ENCODE measurements around the gene SLC17A8. TPM values are rescaled to one million over a fixed set of nuclear protein-coding genes. Genes with fewer than 3 reads are reported as not detected.
"Not testable (repeated sequence)": the region's sequence is repeated elsewhere in the genome, so short reads cannot be mapped to it uniquely, and the experiment has no call there.

SLC17A8 gene
- total RNA-seq, result not detected
- not detected for total RNA-seq (2013)
- total RNA-seq, result 0 to 0.07 (median 0) reads per million in 29 experiments

DNA sequence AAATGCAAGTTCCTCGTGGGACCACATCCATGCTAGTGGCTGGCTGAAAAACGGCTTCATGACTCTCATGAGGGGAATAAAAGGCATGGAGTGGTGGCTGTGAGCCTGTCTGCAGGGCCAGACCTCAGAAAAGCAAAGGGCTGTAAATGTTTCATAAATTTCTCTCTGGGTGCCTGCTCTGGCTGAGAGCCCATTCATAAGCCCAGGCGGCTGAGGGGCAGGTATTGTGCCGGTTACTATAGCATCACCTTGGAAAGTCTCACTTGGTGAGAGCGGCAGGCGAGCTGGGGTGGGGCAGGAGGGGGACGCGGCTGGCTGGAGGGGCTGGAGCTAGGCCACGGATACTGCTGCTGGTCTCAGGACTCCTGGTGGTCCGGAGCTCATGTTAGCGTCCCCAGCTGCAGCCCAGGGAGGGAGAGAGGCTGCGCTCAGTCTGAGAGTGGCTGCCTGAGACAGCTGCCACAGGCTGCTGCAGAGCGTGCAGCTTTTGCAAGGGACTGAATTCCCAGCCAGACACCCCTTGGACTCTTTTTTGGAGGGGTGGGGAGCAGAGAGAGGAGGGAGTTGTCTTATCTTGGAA is at the start of gene SLC17A8:
SLC17A8 (plus strand) TSS at position 431 of the 580 bp plus-strand sequence. CDS start 318 bp downstream, outside the sequence.
- CTCF ChIA-PET, result no interaction called here
- Mint-ChIP-seq H3K36me3 (no peaks in the 10 kb centered on the region), H3K4me1 (no peaks in the 10 kb centered on the region), H3K4me3 (no peak within 1 kb of the TSS), H3K9me3 (no peaks in the 10 kb centered on the region), H3K27me3 (peaks cover 36 to 53% of the 10 kb centered on the region in 2 donors), H3K27ac (no peak within 1 kb of the TSS)
- no peaks in the 10 kb centered on the region for H3K9me3 ChIP-seq
- POLR2A ChIA-PET, result no interaction called here
- peaks cover 0 to 6% of the 10 kb centered on the region in 2 experiments for H3K27me3 ChIP-seq (replicated peaks in 1 of 2; ENCODE audit: control insufficient read depth in 2 of 2, extremely low read depth in 1 of 2, insufficient read depth in 2 of 2, low read length in 1 of 2)
- no peak for DNase-seq
- H3K36me3 ChIP-seq (ENCODE audit: control insufficient read depth in 2 of 2, extremely low read depth in 1 of 2, insufficient read depth in 1 of 2, low read length in 1 of 2), result no peaks in the 10 kb centered on the region
- no peak within 1 kb of the TSS for H3K4me3 ChIP-seq (ENCODE audit: control insufficient read depth in 1 of 2, extremely low read depth in 1 of 2, low read length in 1 of 2)
- H3K27ac ChIP-seq (ENCODE audit: low read length), result no peak within 1 kb of the TSS
- no peak for ATAC-seq (replicated peaks in 1 of 4)
- 49% methylated on average over 13 of the region's 13 CpGs for WGBS (ENCODE audit: insufficient coverage)
- H3K4me1 ChIP-seq (ENCODE audit: control insufficient read depth in 1 of 2, extremely low read depth in 1 of 2, insufficient read depth in 2 of 2, low read length in 2 of 2), result no peaks in the 10 kb centered on the region

DNA sequence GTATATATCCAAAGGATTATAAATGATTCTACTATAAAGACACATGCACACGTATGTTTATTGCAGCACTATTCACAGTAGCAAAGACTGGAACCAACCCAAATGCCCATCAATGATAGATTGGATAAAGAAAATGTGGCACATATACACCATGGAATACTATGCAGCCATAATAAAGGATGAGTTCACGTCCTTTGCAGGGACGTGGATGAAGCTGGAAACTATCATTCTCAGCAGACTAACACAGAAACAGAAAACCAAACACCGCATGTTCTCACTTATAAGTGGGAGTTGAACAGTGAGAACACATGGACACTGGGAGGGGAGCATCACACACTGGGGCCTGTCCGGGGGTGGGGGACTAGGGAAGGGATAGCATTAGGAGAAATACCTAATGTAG is 48.7 kb upstream of the SLC17A8 start:
- H3K27ac Mint-ChIP-seq; H3K9me3 ChIP-seq; H3K4me1 Mint-ChIP-seq; DNase-seq; H3K27me3 ChIP-seq (replicated peaks in 1 of 2; ENCODE audit: control insufficient read depth in 2 of 2, extremely low read depth in 1 of 2, insufficient read depth in 2 of 2, low read length in 1 of 2); H3K4me1 ChIP-seq (ENCODE audit: control insufficient read depth in 1 of 2, extremely low read depth in 1 of 2, insufficient read depth in 2 of 2, low read length in 2 of 2); H3K4me3 ChIP-seq (ENCODE audit: control insufficient read depth in 1 of 2, extremely low read depth in 1 of 2, low read length in 1 of 2); H3K27ac ChIP-seq (ENCODE audit: low read length); H3K4me3 Mint-ChIP-seq; H3K27me3 Mint-ChIP-seq; CTCF ChIA-PET; POLR2A ChIA-PET; ATAC-seq (replicated peaks in 1 of 4): not testable (repeated sequence)
- peaks cover 0 to 19% of the 10 kb centered on the region in 2 donors for H3K36me3 ChIP-seq (ENCODE audit: control insufficient read depth in 2 of 2, extremely low read depth in 1 of 2, insufficient read depth in 1 of 2, low read length in 1 of 2)
- WGBS (ENCODE audit: insufficient coverage), result no CpG with 5 or more reads among the region's 5 CpGs
- H3K9me3 Mint-ChIP-seq, result peaks cover 9 to 23% (median 17%) of the 10 kb centered on the region in 3 donors
- H3K36me3 Mint-ChIP-seq, result peaks cover 57% of the 10 kb centered on the region

DNA sequence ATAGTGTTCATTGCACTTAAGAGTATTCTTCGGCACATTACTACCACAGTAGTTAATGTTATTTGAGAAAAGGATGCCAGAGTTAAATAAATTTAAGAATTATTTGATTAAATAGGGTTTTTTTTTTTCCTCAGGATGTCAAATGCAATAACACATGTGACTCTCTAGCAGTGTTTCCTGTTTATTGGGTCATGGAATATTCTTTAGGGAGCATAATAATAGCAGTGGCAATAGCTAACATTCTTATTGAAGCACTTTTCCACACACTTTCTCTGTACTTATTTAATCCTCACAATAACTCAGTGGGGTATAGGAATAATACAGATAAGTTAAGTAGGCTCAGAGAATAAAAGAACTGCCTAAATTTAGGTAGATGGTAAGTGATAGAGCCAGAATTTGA is 45.6 kb upstream of the SLC17A8 start:
- Histone ChIP-seq H3K4me1 (ENCODE audit: control insufficient read depth in 1 of 2, extremely low read depth in 1 of 2, insufficient read depth in 2 of 2, low read length in 2 of 2) (no peaks in the 10 kb centered on the region), H3K27me3 (replicated peaks in 1 of 2; ENCODE audit: control insufficient read depth in 2 of 2, extremely low read depth in 1 of 2, insufficient read depth in 2 of 2, low read length in 1 of 2) (no peaks in the 10 kb centered on the region), H3K36me3 (ENCODE audit: control insufficient read depth in 2 of 2, extremely low read depth in 1 of 2, insufficient read depth in 1 of 2, low read length in 1 of 2) (peaks cover 0 to 28% of the 10 kb centered on the region in 2 donors), H3K27ac (ENCODE audit: low read length) (no peak overlapping the region), H3K9me3 (no peaks in the 10 kb centered on the region), H3K4me3 (ENCODE audit: control insufficient read depth in 1 of 2, extremely low read depth in 1 of 2, low read length in 1 of 2) (no peak overlapping the region)
- POLR2A ChIA-PET, result interaction anchor here in 1 of 2 donors (0.6 kb wide), 1 partner anchor 23 kb away, joined by 4 read pairs; no protein-coding TSS in a partner anchor
- peaks cover 3 to 11% (median 6%) of the 10 kb centered on the region in 3 donors for H3K9me3 Mint-ChIP-seq
- no peaks in the 10 kb centered on the region for H3K27me3 Mint-ChIP-seq
- H3K27ac Mint-ChIP-seq, result no peak overlapping the region
- WGBS (ENCODE audit: insufficient coverage), result no CpG with 5 or more reads among the region's 1 CpG
- DNase-seq (no peak), ATAC-seq (replicated peaks in 1 of 4) (no peak)
- peaks cover 44% of the 10 kb centered on the region for H3K36me3 Mint-ChIP-seq
- CTCF ChIA-PET, result no interaction called here
- peaks cover 0 to 2% (median 0%) of the 10 kb centered on the region in 3 donors for H3K4me1 Mint-ChIP-seq
- no peak overlapping the region for H3K4me3 Mint-ChIP-seq

DNA sequence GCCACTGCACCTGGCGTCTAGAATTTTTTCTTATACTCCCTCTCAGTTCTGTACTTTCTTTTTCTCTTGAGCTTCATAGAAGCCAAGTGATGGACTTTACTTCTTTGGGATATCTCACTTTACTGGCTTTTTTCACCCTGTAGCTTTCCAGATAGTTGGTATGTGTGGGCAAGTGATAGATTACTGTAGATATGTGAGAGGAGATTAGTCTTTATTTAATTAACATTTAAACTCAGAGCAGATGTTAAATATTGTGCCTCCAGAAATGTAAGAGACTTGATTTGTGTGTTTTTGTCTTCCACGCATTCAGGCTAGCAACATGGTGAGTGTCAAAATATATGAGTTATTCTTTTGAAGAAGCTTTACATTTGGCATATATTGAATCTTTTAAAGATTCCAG is 39.5 kb upstream of the SLC17A8 start:
- Histone ChIP-seq H3K9me3 (no peaks in the 10 kb centered on the region), H3K4me3 (ENCODE audit: control insufficient read depth in 1 of 2, extremely low read depth in 1 of 2, low read length in 1 of 2) (no peak overlapping the region), H3K36me3 (ENCODE audit: control insufficient read depth in 2 of 2, extremely low read depth in 1 of 2, insufficient read depth in 1 of 2, low read length in 1 of 2) (peaks cover 0 to 45% of the 10 kb centered on the region in 2 donors), H3K4me1 (ENCODE audit: control insufficient read depth in 1 of 2, extremely low read depth in 1 of 2, insufficient read depth in 2 of 2, low read length in 2 of 2) (no peaks in the 10 kb centered on the region), H3K27me3 (replicated peaks in 1 of 2; ENCODE audit: control insufficient read depth in 2 of 2, extremely low read depth in 1 of 2, insufficient read depth in 2 of 2, low read length in 1 of 2) (no peaks in the 10 kb centered on the region), H3K27ac (ENCODE audit: low read length) (no peak overlapping the region)
- Mint-ChIP-seq H3K4me1 (no peaks in the 10 kb centered on the region), H3K27ac (no peak overlapping the region), H3K27me3 (no peaks in the 10 kb centered on the region), H3K4me3 (no peak overlapping the region), H3K9me3 (no peaks in the 10 kb centered on the region), H3K36me3 (peaks cover 45% of the 10 kb centered on the region)
- CTCF ChIA-PET, result interaction anchor here in 1 of 2 donors (0.9 kb wide), 1 partner anchor 181 kb away, joined by 3 read pairs; no protein-coding TSS in a partner anchor
- WGBS (ENCODE audit: insufficient coverage), result no CpG with 5 or more reads among the region's 2 CpGs
- DNase-seq, result no peak
- ATAC-seq (replicated peaks in 1 of 4), result no peak
- POLR2A ChIA-PET, result no interaction called here

DNA sequence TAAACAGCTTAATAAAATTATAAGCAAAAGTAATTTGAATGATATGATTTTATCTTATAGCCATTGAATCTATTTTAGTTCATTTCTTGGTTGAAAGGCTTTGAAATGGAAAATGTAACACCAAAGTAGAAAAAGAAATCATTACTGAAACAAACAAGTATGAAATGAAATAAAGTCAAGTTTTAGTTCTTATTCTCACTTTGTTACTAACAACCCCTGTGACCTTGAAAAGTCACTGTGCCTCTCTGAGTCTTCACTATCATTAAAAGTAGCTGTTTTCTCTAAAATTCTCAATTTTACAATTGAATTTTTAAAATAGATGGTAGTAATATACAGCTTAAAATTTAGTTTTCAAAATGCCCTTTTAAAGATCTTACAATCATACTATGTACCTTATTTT is 32.4 kb upstream of the SLC17A8 start:
- Mint-ChIP-seq H3K36me3 (peaks cover 33% of the 10 kb centered on the region), H3K4me1 (no peaks in the 10 kb centered on the region), H3K9me3 (no peaks in the 10 kb centered on the region), H3K27me3 (no peaks in the 10 kb centered on the region), H3K4me3 (no peak overlapping the region), H3K27ac (no peak overlapping the region)
- Histone ChIP-seq H3K27me3 (replicated peaks in 1 of 2; ENCODE audit: control insufficient read depth in 2 of 2, extremely low read depth in 1 of 2, insufficient read depth in 2 of 2, low read length in 1 of 2) (no peaks in the 10 kb centered on the region), H3K9me3 (no peaks in the 10 kb centered on the region), H3K4me1 (ENCODE audit: control insufficient read depth in 1 of 2, extremely low read depth in 1 of 2, insufficient read depth in 2 of 2, low read length in 2 of 2) (no peaks in the 10 kb centered on the region), H3K4me3 (ENCODE audit: control insufficient read depth in 1 of 2, extremely low read depth in 1 of 2, low read length in 1 of 2) (no peak overlapping the region), H3K36me3 (ENCODE audit: control insufficient read depth in 2 of 2, extremely low read depth in 1 of 2, insufficient read depth in 1 of 2, low read length in 1 of 2) (peaks cover under 1 to 34% of the 10 kb centered on the region in 2 donors), H3K27ac (ENCODE audit: low read length) (no peak overlapping the region)
- ATAC-seq (replicated peaks in 1 of 4), result no peak
- CTCF ChIA-PET, result no interaction called here
- DNase-seq, result no peak
- POLR2A ChIA-PET, result no interaction called here

DNA sequence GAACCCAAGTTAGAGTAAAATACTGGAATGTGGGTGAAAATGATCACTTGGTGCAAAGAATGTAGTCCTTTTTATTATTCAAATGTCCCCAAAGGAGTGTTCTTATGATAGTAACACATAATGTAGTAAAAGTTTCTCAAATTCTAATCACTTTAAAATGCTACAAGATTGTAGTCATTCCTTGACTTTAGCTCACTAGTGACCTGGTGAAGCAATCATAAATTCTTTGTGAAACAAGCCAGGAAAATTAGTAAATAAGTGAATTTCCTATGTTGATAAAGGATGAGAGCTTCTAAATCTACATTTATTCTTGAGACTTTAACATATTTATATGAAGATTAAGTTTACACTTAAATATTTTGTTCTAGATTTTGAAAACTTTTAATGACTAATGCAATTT is 30.7 kb upstream of the SLC17A8 start:
- DNase-seq, result no peak
- no peaks in the 10 kb centered on the region for H3K27me3 ChIP-seq (replicated peaks in 1 of 2; ENCODE audit: control insufficient read depth in 2 of 2, extremely low read depth in 1 of 2, insufficient read depth in 2 of 2, low read length in 1 of 2)
- no peak for ATAC-seq (replicated peaks in 1 of 4)
- Mint-ChIP-seq H3K36me3 (peaks cover 43% of the 10 kb centered on the region), H3K27ac (no peak overlapping the region), H3K27me3 (no peaks in the 10 kb centered on the region), H3K4me1 (no peaks in the 10 kb centered on the region), H3K9me3 (no peaks in the 10 kb centered on the region), H3K4me3 (no peak overlapping the region)
- POLR2A ChIA-PET, result no interaction called here
- CTCF ChIA-PET, result no interaction called here
- no peaks in the 10 kb centered on the region for H3K4me1 ChIP-seq (ENCODE audit: control insufficient read depth in 1 of 2, extremely low read depth in 1 of 2, insufficient read depth in 2 of 2, low read length in 2 of 2)
- H3K36me3 ChIP-seq (ENCODE audit: control insufficient read depth in 2 of 2, extremely low read depth in 1 of 2, insufficient read depth in 1 of 2, low read length in 1 of 2), result peaks cover 11 to 39% of the 10 kb centered on the region in 2 donors
- no peak overlapping the region for H3K27ac ChIP-seq (ENCODE audit: low read length)
- H3K4me3 ChIP-seq (ENCODE audit: control insufficient read depth in 1 of 2, extremely low read depth in 1 of 2, low read length in 1 of 2), result no peak overlapping the region
- no peaks in the 10 kb centered on the region for H3K9me3 ChIP-seq

DNA sequence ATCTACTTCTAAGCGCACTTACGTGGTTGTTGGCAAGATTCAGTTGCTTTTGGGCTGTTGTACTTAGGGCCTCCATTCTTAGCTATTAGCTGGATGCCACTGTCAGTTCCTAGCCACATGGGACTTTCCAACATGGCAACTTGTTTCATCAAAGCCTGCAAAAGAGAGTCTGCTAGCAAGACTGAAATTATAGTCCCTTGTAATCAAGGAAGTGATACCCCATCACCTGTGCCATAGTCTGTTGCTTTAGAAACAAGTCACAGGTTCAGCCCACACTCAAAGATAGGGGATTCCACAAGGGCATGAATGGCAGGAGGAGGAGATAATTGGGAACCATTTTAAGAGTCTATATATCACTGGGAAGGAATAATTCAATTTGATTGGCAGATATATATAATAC is 27.1 kb upstream of the SLC17A8 start:
- peaks cover 55% of the 10 kb centered on the region for H3K36me3 Mint-ChIP-seq
- H3K4me3 Mint-ChIP-seq, result no peak overlapping the region
- H3K4me3 ChIP-seq (ENCODE audit: control insufficient read depth in 1 of 2, extremely low read depth in 1 of 2, low read length in 1 of 2), result no peak overlapping the region
- POLR2A ChIA-PET, result no interaction called here
- no peaks in the 10 kb centered on the region for H3K9me3 Mint-ChIP-seq
- H3K27ac Mint-ChIP-seq, result no peak overlapping the region
- H3K27me3 Mint-ChIP-seq, result no peaks in the 10 kb centered on the region
- H3K9me3 ChIP-seq, result no peaks in the 10 kb centered on the region
- ATAC-seq (replicated peaks in 1 of 4) (no peak), DNase-seq (peak in 1 of 35 experiments; percentile 1)
- H3K4me1 Mint-ChIP-seq, result no peaks in the 10 kb centered on the region
- CTCF ChIA-PET, result no interaction called here
- H3K36me3 ChIP-seq (ENCODE audit: control insufficient read depth in 2 of 2, extremely low read depth in 1 of 2, insufficient read depth in 1 of 2, low read length in 1 of 2), result peaks cover 11 to 34% of the 10 kb centered on the region in 2 donors
- WGBS (ENCODE audit: insufficient coverage), result 92% methylated on average over 2 of the region's 2 CpGs
- no peaks in the 10 kb centered on the region for H3K27me3 ChIP-seq (replicated peaks in 1 of 2; ENCODE audit: control insufficient read depth in 2 of 2, extremely low read depth in 1 of 2, insufficient read depth in 2 of 2, low read length in 1 of 2)
- no peaks in the 10 kb centered on the region for H3K4me1 ChIP-seq (ENCODE audit: control insufficient read depth in 1 of 2, extremely low read depth in 1 of 2, insufficient read depth in 2 of 2, low read length in 2 of 2)
- H3K27ac ChIP-seq (ENCODE audit: low read length), result no peak overlapping the region

Measured in T-cell (primary cell).